Heart left ventricle (tissue), 16 donors: ENCODE data around the gene KRTAP4-6. TPM values are rescaled to one million over a fixed set of nuclear protein-coding genes. Genes with fewer than 3 reads are reported as not detected.
"Not testable (repeated sequence)": the region's sequence is repeated elsewhere in the genome, so short reads cannot be mapped to it uniquely, and the experiment has no call there.

Experiments
- ATAC-seq, 4 donors: fragments of 200-7000 bp; cut with Tn5 transposase; one replicate each; pipeline ENCODE4 v1.9.1; 2020 to 2022; ENCODE audit warnings: moderate library complexity in 4 of 4, mild to moderate bottlenecking in 3 of 4, moderate number of reproducible peaks in 1 of 4
- DNase-seq, 5 donors: peaks; one replicate each; pipeline ENCODE4 v3.0.0-alpha.2; 2020
- H3K27ac ChIP-seq, 12 donors: fragments of 200-600 bp; sonication (generic) in 4 of 12; one replicate each; pipeline versions ENCODE4 v1.5.0 to v1.8.0; 2016 to 2022; ENCODE audit warnings: mild to moderate bottlenecking in 2 of 12
- H3K27me3 ChIP-seq, 9 donors: fragments of 200-600 bp; sonication (generic) in 2 of 9; one replicate each; pipeline versions ENCODE4 v1.5.1 to v1.8.0; 2016 to 2022; ENCODE audit warnings: mild to moderate bottlenecking in 3 of 9
- H3K36me3 ChIP-seq, 9 donors: fragments of 200-600 bp; sonication (generic) in 2 of 9; one replicate each; pipeline versions ENCODE4 v1.5.0 to v1.8.0; 2018 to 2022; ENCODE audit warnings: mild to moderate bottlenecking in 2 of 9
- H3K4me1 ChIP-seq, 12 donors: fragments of 200-600 bp; sonication (generic) in 4 of 12; one replicate each; pipeline versions ENCODE4 v1.5.0 to v1.8.0; 2016 to 2022; ENCODE audit warnings: mild to moderate bottlenecking in 3 of 12
- H3K4me3 ChIP-seq, 12 donors: fragments of 200-600 bp; sonication (generic) in 4 of 12; one replicate each; pipeline versions ENCODE4 v1.5.0 to v1.8.0; 2017 to 2022; ENCODE audit warnings: mild to moderate bottlenecking in 9 of 12, moderate library complexity in 4 of 12
- H3K9me3 ChIP-seq, 12 donors: fragments of 200-600 bp; sonication (generic) in 4 of 12; one replicate each; pipeline versions ENCODE4 v1.5.0 to v1.8.0; 2016 to 2022; ENCODE audit warnings: mild to moderate bottlenecking in 1 of 12
- POLR2A ChIP-seq, 2 donors: fragments of 450-650 bp; IDR thresholded peaks; one replicate each; pipeline ENCODE4 v1.6.1; 2017; ENCODE audit warnings: antibody characterized with exemption in 2 of 2, mild to moderate bottlenecking in 2 of 2, moderate library complexity in 2 of 2
- WGBS, 4 donors: extraction: QIAGEN DNeasy Blood & Tissue Kit in 2 of 4; methylation state at CpG; one replicate each; pipeline versions ENCODE4 v1.1.5 to v1.1.7; 2013 to 2018; 5-methylcytosine and 5-hydroxymethylcytosine counted together
- intact Hi-C, 10 donors: fragments of 100-400 bp; cut with DNase I; formaldehyde crosslinking; loops; one replicate each; pipeline versions ENCODE4 v1.11.1 to v1.14.2; 2022
- polyA plus RNA-seq, 2 donors: library from polyadenylated mRNA; stranded (reverse); fragments of 200-250 nt; gene quantifications; one replicate each; pipeline ENCODE4 v1.2.3, GENCODE V29; 2013
- total RNA-seq, 9 donors: library from RNA; depleted of rRNA in 2 of 9; stranded (reverse); fragments of >200 nt in 2 of 9; fragmentation: NEBNext Ultra II Directional in 3 of 9; extraction: Animal tissue kit (Norgen Biotek cat#: 25700) in 3 of 9; gene quantifications; one replicate each; pipeline versions ENCODE4 v1.1.0 to v1.2.4, GENCODE V29; 2016 to 2023
- TF ChIP-seq, protein P1 (sequence below), 12 donors: fragments of 200-600 bp; sonication (generic) in 4 of 12; IDR thresholded peaks; one replicate each; pipeline versions ENCODE4 v1.5.0 to v1.8.0; 2018 to 2022; ENCODE audit warnings: antibody characterized with exemption in 12 of 12, mild to moderate bottlenecking in 5 of 12
- donor health status: ischemic (EF 13 %, LVEDD 7.1; RV severe dilation, severe dysfunction).
- donor health status: healthy with polysubstance abuse.
- donor health status: DM: no; HTN: yes; CAD: no.
- donor health status: DM: no; HTN: no; CAD: no.
- donor health status: ischemic (EF 25% LVEDD 6.9; RV normal size, moderate dysfunction).
- donor health status: ischemic (EF 25% LVEDD 5.7; RV mildly dilated, moderate dysfunction).
- donor health status: healthy.
- donor health status: DM: yes; HTN: yes; CAD: no.
- donor health status: ischemic (EF 35%, LVEDD 5.7; RV mildly dilated, moderate dysfunction).
- donor health status: nonischemic (EF 11% LVEDD 7.7; RV severe dilation, severe dysfunction).
- donor health status: DM: yes; HTN: yes; CAD: no.
- donor health status: PGD.
- donor health status: ischemic (EF 29% LVEDD 5.4; RV normal size, mild dysfunction).
- donor health status: nonischemic (EF 23%, LVEDD 6.1; RV moderate dilation, normal function).

KRTAP4-6 gene
- total and polyA plus RNA-seq, 11 donors: not detected

DNA sequence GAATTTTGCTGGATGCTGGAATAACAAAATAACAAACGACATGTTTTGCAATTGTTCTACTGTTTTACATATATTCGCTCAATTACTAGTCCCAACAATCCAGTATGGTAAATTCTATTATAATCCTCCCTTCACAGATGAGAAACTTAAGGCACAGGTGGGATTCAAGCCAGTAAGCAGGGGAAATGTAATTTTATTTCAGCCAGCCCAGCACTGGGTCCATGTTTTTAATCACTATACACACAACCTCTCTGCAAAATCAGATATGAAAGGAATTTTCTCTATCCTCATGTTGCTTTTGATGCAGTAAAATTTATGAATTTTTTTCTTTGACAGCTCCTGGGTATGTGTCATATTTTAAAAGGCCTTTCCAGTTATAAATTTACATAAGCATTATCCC, 4.9 kb upstream of the KRTAP4-6 start:
- DNase-seq (no peak), ATAC-seq (no peak)
- Histone ChIP-seq H3K36me3 (no peaks in the 10 kb centered on the region), H3K27ac (no peak overlapping the region), H3K27me3 (peaks cover 0 to 7% (median 0%) of the 10 kb centered on the region in 9 donors), H3K4me1 (no peaks in the 10 kb centered on the region), H3K4me3 (no peak overlapping the region), H3K9me3 (peaks cover 0 to 20% (median 5%) of the 10 kb centered on the region in 12 donors)
- intact Hi-C loops: no loop called here
- TF ChIP-seq, protein P1, sequence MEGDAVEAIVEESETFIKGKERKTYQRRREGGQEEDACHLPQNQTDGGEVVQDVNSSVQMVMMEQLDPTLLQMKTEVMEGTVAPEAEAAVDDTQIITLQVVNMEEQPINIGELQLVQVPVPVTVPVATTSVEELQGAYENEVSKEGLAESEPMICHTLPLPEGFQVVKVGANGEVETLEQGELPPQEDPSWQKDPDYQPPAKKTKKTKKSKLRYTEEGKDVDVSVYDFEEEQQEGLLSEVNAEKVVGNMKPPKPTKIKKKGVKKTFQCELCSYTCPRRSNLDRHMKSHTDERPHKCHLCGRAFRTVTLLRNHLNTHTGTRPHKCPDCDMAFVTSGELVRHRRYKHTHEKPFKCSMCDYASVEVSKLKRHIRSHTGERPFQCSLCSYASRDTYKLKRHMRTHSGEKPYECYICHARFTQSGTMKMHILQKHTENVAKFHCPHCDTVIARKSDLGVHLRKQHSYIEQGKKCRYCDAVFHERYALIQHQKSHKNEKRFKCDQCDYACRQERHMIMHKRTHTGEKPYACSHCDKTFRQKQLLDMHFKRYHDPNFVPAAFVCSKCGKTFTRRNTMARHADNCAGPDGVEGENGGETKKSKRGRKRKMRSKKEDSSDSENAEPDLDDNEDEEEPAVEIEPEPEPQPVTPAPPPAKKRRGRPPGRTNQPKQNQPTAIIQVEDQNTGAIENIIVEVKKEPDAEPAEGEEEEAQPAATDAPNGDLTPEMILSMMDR (IDR thresholded peaks at IDR 0.05): no peak
- WGBS, 4 donors: 79 to 86% (median 81%) methylated on average over 2 of the region's 2 CpGs

DNA sequence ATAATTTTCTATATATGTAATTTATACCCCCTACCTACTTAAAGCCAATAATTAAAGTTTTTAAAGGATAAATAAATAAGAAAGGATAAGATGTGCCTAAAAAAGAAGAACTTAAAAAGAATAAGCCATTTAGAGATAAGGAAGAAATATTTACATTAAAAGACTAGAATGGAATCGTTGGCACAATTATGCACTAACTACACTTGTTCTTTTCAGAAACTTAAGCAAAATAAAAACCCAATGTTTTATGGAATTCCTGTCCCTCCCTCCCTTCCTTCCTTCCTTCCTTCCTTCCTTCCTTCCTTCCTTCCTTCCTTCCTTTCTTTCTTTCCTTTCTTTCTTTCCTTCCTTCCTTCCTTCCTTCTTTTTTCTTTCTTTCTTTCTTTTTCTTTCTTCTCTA, 4.5 kb upstream of the KRTAP4-6 start:
- DNase-seq (no peak), ATAC-seq (no peak)
- WGBS, 4 donors: 81 to 93% (median 93%) methylated on average over 1 of the region's 1 CpG
- peaks cover 0 to 6% (median 0%) of the 10 kb centered on the region in 9 donors for H3K27me3 ChIP-seq
- no peak overlapping the region for H3K27ac ChIP-seq
- intact Hi-C loops: no loop called here
- no peak overlapping the region for H3K4me3 ChIP-seq
- H3K4me1 ChIP-seq: no peaks in the 10 kb centered on the region
- H3K9me3 ChIP-seq: peaks cover 0 to 22% (median 6%) of the 10 kb centered on the region in 12 donors
- no peaks in the 10 kb centered on the region for H3K36me3 ChIP-seq
- TF ChIP-seq POLR2A (IDR thresholded peaks at IDR 0.05): no peak
- TF ChIP-seq, protein P1 (IDR thresholded peaks at IDR 0.05): no peak

DNA sequence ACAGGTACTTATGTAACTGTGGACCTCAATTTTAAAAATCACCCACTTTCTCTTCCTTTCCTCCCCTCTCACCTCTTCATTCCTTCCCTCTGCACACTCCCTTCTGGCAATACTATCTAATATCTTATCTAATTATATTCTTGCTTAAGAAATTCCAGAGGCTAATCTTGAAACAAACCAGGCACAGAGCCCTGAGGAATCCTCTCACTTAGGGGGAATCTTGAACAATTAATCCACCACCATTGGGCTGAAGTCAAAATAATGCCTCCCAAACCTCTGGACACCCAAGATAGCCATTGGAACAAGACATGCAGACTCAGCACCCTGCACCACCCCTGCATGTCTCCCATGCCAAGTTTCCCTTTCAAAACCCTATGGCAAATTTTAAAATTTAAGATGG, 1.0 kb upstream of the KRTAP4-6 start:
- TF ChIP-seq, protein P1 (IDR thresholded peaks at IDR 0.05): no peak
- no peak for TF ChIP-seq POLR2A (IDR thresholded peaks at IDR 0.05)
- no peaks in the 10 kb centered on the region for H3K4me1 ChIP-seq
- no peak for ATAC-seq
- no peak overlapping the region for H3K27ac ChIP-seq
- no peaks in the 10 kb centered on the region for H3K27me3 ChIP-seq
- intact Hi-C loops: no loop called here
- H3K36me3 ChIP-seq: no peaks in the 10 kb centered on the region
- peaks cover 0 to 23% (median 6%) of the 10 kb centered on the region in 12 donors for H3K9me3 ChIP-seq
- H3K4me3 ChIP-seq: no peak overlapping the region
- no peak for DNase-seq

DNA sequence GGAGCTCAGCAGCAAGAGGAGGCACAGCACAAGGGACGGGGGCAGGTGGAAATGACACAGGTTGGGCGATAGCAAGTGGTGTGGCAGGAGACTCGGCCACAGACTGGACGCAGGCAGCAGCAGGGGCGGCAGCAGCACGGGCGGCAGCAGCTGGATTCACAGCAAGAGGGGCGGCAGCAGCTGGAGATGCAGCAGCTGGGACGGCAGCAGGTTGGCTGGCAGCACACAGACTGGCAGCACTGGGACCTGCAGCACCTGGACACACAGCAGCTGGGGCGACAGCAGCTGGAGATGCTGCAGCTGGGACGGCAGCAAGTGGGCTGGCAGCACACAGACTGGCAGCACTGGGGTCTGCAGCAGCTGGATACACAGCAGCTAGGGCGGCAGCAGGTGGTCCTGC, 479 bp downstream of the KRTAP4-6 start:
- intact Hi-C loops, H3K27me3 ChIP-seq, H3K27ac ChIP-seq, DNase-seq, H3K36me3 ChIP-seq, H3K4me1 ChIP-seq, H3K4me3 ChIP-seq, ATAC-seq: not testable (repeated sequence)
- 76 to 88% (median 86%) methylated on average over 11 to 12 of the region's 12 CpGs for WGBS, 4 donors
- H3K9me3 ChIP-seq: peaks cover 0 to 23% (median 6%) of the 10 kb centered on the region in 12 donors
